ENCODE measurements around the gene ST8SIA5. TPM values are rescaled to one million over a fixed set of nuclear protein-coding genes. Genes with fewer than 3 reads are reported as not detected.
A peak's percentile ranks its signal among the peaks of the same experiment; 100 is the strongest.

ST8SIA5 gene
- total and polyA plus RNA-seq, 2 donors (not counting 1 experiment from before 2014, with no cell fraction given) = under 0.01 to 0.01 TPM

GRCh38 chr18:46720521-46720920, 36.3 kb downstream of the ST8SIA5 start:
- Histone ChIP-seq H3K4me1 (ENCODE audit: control insufficient read depth, extremely low read depth, insufficient read depth, low read length) (peaks cover 3% of the 10 kb centered on the region), H3K4me3 (replicated peaks in 1 of 4; ENCODE audit: control extremely low read depth in 1 of 4, insufficient read depth in 1 of 4, low read depth in 3 of 4, low read length in 4 of 4) (no peak overlapping the region), H4K20me1 (ENCODE audit: control insufficient read depth, extremely low read depth, insufficient read depth, low read length) (no peaks in the 10 kb centered on the region), H3K79me2 (ENCODE audit: control insufficient read depth, insufficient read depth, low read length) (no peaks in the 10 kb centered on the region), H3K9me3 (ENCODE audit: control insufficient read depth, insufficient read depth, low read depth, low read length) (no peaks in the 10 kb centered on the region), H3K36me3 (ENCODE audit: control insufficient read depth, insufficient read depth, low read length) (no peaks in the 10 kb centered on the region), H2AFZ (ENCODE audit: low read length) (no peak overlapping the region), H3K27me3 (ENCODE audit: control insufficient read depth, insufficient read depth, low read length) (no peaks in the 10 kb centered on the region), H3K9ac (ENCODE audit: insufficient read depth, low read length) (no peak overlapping the region), H3K4me2 (ENCODE audit: extremely low read depth, insufficient read depth, low read length) (no peak overlapping the region), H3K27ac (ENCODE audit: insufficient read depth, low read length) (no peak overlapping the region)
- DNase-seq (ENCODE audit: low read depth in 2 of 2) = no peak
- TF ChIP-seq CTCF (conservative IDR thresholded peaks at IDR 0.05 in 1 of 2, IDR thresholded peaks at IDR 0.05 in 1 of 2; ENCODE audit: low read depth in 1 of 2, low read length in 2 of 2) (no peak), EZH2 (IDR thresholded peaks at IDR 0.05; ENCODE audit: low read length, missing control alignments) (no peak)

- no peaks in the 10 kb centered on the region for H3K36me3 ChIP-seq (ENCODE audit: control insufficient read depth, insufficient read depth, low read length)
- peaks cover 3% of the 10 kb centered on the region for H3K4me1 ChIP-seq (ENCODE audit: control insufficient read depth, extremely low read depth, insufficient read depth, low read length)
- no peak overlapping the region for H3K9ac ChIP-seq (ENCODE audit: insufficient read depth, low read length)
- no peaks in the 10 kb centered on the region for H3K9me3 ChIP-seq (ENCODE audit: control insufficient read depth, insufficient read depth, low read depth, low read length)
- no peak overlapping the region for H3K4me2 ChIP-seq (ENCODE audit: extremely low read depth, insufficient read depth, low read length)
- H2AFZ ChIP-seq (ENCODE audit: low read length) = no peak overlapping the region
- no peak overlapping the region for H3K4me3 ChIP-seq (replicated peaks in 1 of 4; ENCODE audit: control extremely low read depth in 1 of 4, insufficient read depth in 1 of 4, low read depth in 3 of 4, low read length in 4 of 4)
- no peaks in the 10 kb centered on the region for H3K79me2 ChIP-seq (ENCODE audit: control insufficient read depth, insufficient read depth, low read length)
- DNase-seq (ENCODE audit: low read depth in 2 of 2) = no peak
- no peak overlapping the region for H3K27ac ChIP-seq (ENCODE audit: insufficient read depth, low read length)
- H3K27me3 ChIP-seq (ENCODE audit: control insufficient read depth, insufficient read depth, low read length) = no peaks in the 10 kb centered on the region
- TF ChIP-seq CTCF (conservative IDR thresholded peaks at IDR 0.05 in 1 of 2, IDR thresholded peaks at IDR 0.05 in 1 of 2; ENCODE audit: low read depth in 1 of 2, low read length in 2 of 2) = no peak
- no peak for TF ChIP-seq EZH2 (IDR thresholded peaks at IDR 0.05; ENCODE audit: low read length, missing control alignments)
- no peaks in the 10 kb centered on the region for H4K20me1 ChIP-seq (ENCODE audit: control insufficient read depth, extremely low read depth, insufficient read depth, low read length)
Observed at GRCh38 chr18:46720092-46720491, 36.8 kb downstream of the ST8SIA5 start.

GRCh38 chr18:46719388-46719787, 37.5 kb downstream of the ST8SIA5 start:
- H3K4me2 ChIP-seq (ENCODE audit: extremely low read depth, insufficient read depth, low read length) = peak overlapping the region; percentile 23
- H4K20me1 ChIP-seq (ENCODE audit: control insufficient read depth, extremely low read depth, insufficient read depth, low read length) = no peaks in the 10 kb centered on the region
- H3K4me3 ChIP-seq (replicated peaks in 1 of 4; ENCODE audit: control extremely low read depth in 1 of 4, insufficient read depth in 1 of 4, low read depth in 3 of 4, low read length in 4 of 4) = no peak overlapping the region
- DNase-seq (ENCODE audit: low read depth in 2 of 2) = peak in 1 of 2 donors; percentile 13
- no peak overlapping the region for H3K9ac ChIP-seq (ENCODE audit: insufficient read depth, low read length)
- peak overlapping the region; percentile 45 for H3K27ac ChIP-seq (ENCODE audit: insufficient read depth, low read length)
- no peak overlapping the region for H2AFZ ChIP-seq (ENCODE audit: low read length)
- H3K36me3 ChIP-seq (ENCODE audit: control insufficient read depth, insufficient read depth, low read length) = no peaks in the 10 kb centered on the region
- no peaks in the 10 kb centered on the region for H3K27me3 ChIP-seq (ENCODE audit: control insufficient read depth, insufficient read depth, low read length)
- peaks cover 3% of the 10 kb centered on the region for H3K4me1 ChIP-seq (ENCODE audit: control insufficient read depth, extremely low read depth, insufficient read depth, low read length)
- H3K9me3 ChIP-seq (ENCODE audit: control insufficient read depth, insufficient read depth, low read depth, low read length) = no peaks in the 10 kb centered on the region
- H3K79me2 ChIP-seq (ENCODE audit: control insufficient read depth, insufficient read depth, low read length) = no peaks in the 10 kb centered on the region
- TF ChIP-seq EZH2 (IDR thresholded peaks at IDR 0.05; ENCODE audit: low read length, missing control alignments) (no peak), CTCF (conservative IDR thresholded peaks at IDR 0.05 in 1 of 2, IDR thresholded peaks at IDR 0.05 in 1 of 2; ENCODE audit: low read depth in 1 of 2, low read length in 2 of 2) (no peak)

Data from fibroblast of lung (primary cell).